Breast epithelium (tissue), 4 donors: Measurements from ENCODE around the gene ADPRHL1. TPM values are rescaled to one million over a fixed set of nuclear protein-coding genes. Genes with fewer than 3 reads are reported as not detected.

Experiments used
- DNase-seq, 2 donors: peaks; one replicate each; pipeline ENCODE4 v3.0.0-alpha.2; 2019; ENCODE audit warnings: low spot score in 2 of 2
- H3K27ac ChIP-seq, 2 donors: fragments of 200-600 bp; sonication (generic) in 1 of 2; one replicate each; pipeline ENCODE4 v1.5.1; 2016 to 2019; ENCODE audit warnings: mild to moderate bottlenecking in 1 of 2
- H3K27me3 ChIP-seq, 2 donors: fragments of 200-600 bp; sonication (generic) in 1 of 2; one replicate each; pipeline versions ENCODE4 v1.5.1 to v1.6.0; 2017 to 2019; ENCODE audit warnings: control low read depth in 1 of 2, mild to moderate bottlenecking in 1 of 2
- H3K36me3 ChIP-seq: fragments of 200-600 bp; one replicate; pipeline ENCODE4 v1.5.1; 2019
- H3K4me1 ChIP-seq, 2 donors: fragments of 200-600 bp; sonication (generic); one replicate each; pipeline ENCODE4 v1.5.1; 2016 to 2019; ENCODE audit warnings: control low read depth in 1 of 2
- H3K4me3 ChIP-seq, 3 donors: fragments of 200-600 bp; sonication (generic); 1 replicate in 2 of 3; 2 replicates in 1 of 3; pipeline ENCODE4 v1.5.1; 2016 to 2019; ENCODE audit warnings: mild to moderate bottlenecking in 3 of 3, moderate library complexity in 2 of 3
- H3K9me3 ChIP-seq, 2 donors: fragments of 200-600 bp; sonication (generic) in 1 of 2; one replicate each; pipeline ENCODE4 v1.5.1; 2016 to 2019; ENCODE audit warnings: control low read depth in 1 of 2
- POLR2A ChIP-seq: fragments of 450-650 bp; IDR thresholded peaks from one replicate; pipeline ENCODE4 v1.6.1; 2016; ENCODE audit warnings: antibody characterized with exemption, mild to moderate bottlenecking, moderate library complexity
- POLR2AphosphoS5 ChIP-seq, 3 donors: sonication (generic); formaldehyde crosslinking; IDR thresholded peaks; one replicate each; pipeline ENCODE4 v1.6.1; 2017; ENCODE audit warnings: antibody characterized with exemption in 3 of 3
- intact Hi-C: fragments of 100-400 bp; cut with DNase I; formaldehyde crosslinking; loops from one replicate; pipeline ENCODE4 v1.15.1; 2023; ENCODE audit warnings: low total_unique reads
- total RNA-seq, 3 donors: library from RNA; depleted of rRNA; stranded (reverse); fragments of >200 nt; gene quantifications; one replicate each; pipeline ENCODE4 v1.1.0, GENCODE V29; 2016
- TF ChIP-seq, protein P1 (sequence below), 3 donors: fragments of 450-650 bp; IDR thresholded peaks; one replicate each; pipeline ENCODE4 v1.5.1; 2016 to 2017; ENCODE audit warnings: antibody characterized with exemption in 3 of 3, mild to moderate bottlenecking in 3 of 3, moderate library complexity in 3 of 3

Gene ADPRHL1
- total RNA-seq, 3 donors from 2014 or later = 1.8 to 2.7 (median 2.0) TPM

GRCh38 chr13:113407103-113407530 is 46.2 kb downstream of the ADPRHL1 start:
- Histone ChIP-seq H3K4me3 (no peak overlapping the region), H3K9me3 (no peaks in the 10 kb centered on the region), H3K4me1 (peaks cover 0 to 3% of the 10 kb centered on the region in 2 donors), H3K36me3 (no peaks in the 10 kb centered on the region), H3K27ac (no peak overlapping the region), H3K27me3 (peaks cover 3 to 11% of the 10 kb centered on the region in 2 donors)
- intact Hi-C loops = no loop called here
- no peak for DNase-seq
- no peak for TF ChIP-seq POLR2A
- TF ChIP-seq, protein P1, sequence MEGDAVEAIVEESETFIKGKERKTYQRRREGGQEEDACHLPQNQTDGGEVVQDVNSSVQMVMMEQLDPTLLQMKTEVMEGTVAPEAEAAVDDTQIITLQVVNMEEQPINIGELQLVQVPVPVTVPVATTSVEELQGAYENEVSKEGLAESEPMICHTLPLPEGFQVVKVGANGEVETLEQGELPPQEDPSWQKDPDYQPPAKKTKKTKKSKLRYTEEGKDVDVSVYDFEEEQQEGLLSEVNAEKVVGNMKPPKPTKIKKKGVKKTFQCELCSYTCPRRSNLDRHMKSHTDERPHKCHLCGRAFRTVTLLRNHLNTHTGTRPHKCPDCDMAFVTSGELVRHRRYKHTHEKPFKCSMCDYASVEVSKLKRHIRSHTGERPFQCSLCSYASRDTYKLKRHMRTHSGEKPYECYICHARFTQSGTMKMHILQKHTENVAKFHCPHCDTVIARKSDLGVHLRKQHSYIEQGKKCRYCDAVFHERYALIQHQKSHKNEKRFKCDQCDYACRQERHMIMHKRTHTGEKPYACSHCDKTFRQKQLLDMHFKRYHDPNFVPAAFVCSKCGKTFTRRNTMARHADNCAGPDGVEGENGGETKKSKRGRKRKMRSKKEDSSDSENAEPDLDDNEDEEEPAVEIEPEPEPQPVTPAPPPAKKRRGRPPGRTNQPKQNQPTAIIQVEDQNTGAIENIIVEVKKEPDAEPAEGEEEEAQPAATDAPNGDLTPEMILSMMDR (IDR thresholded peaks at IDR 0.05) = no peak
- no peak for TF ChIP-seq POLR2AphosphoS5 (IDR thresholded peaks at IDR 0.05)

DNA sequence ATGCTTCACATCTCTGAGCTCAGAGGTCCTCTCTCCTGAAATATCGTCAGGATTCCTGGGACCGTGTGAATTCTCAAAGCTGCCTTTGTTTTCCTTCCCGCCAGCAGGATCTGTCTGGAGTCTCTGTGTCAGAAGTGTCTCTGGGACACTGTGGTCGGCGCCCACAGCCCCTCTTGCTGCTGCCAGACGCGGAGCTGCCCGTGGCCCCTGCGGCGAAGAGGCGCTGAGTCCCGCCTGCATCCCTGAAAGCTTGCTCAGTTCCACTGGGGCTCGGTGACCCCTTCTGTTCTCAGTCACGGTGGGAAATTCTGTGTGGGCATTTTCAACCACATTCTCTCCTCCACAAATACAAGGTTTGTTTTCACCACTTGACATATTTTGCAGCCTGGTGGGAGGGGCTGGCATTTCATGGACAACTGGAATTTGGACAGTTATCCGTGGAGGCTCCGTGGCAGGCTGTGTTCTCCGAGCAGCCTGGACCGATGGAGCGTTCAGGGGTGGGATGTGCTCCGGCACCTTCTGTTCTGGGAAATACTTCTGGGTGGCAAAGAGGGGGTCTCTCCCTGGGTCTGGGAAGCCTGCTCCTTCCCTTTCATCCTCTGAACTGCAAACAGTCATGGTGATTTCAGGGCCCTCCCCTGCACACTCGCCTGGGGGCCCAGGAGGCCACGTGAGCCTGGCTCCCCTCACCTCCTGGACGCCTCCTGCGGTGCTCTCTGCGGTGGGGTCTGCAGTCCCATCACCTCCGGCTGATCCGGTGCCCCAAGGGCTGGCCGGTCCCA is 46.8 kb downstream of the ADPRHL1 start:
- Histone ChIP-seq H3K36me3 (no peaks in the 10 kb centered on the region), H3K4me3 (no peak overlapping the region), H3K27me3 (peaks cover 3 to 17% of the 10 kb centered on the region in 2 donors), H3K27ac (no peak overlapping the region), H3K9me3 (no peaks in the 10 kb centered on the region), H3K4me1 (no peaks in the 10 kb centered on the region)
- TF ChIP-seq POLR2A = no peak
- no peak for TF ChIP-seq POLR2AphosphoS5 (IDR thresholded peaks at IDR 0.05)
- TF ChIP-seq, protein P1 (IDR thresholded peaks at IDR 0.05) = no peak
- intact Hi-C loops = no loop called here
- no peak for DNase-seq

DNA sequence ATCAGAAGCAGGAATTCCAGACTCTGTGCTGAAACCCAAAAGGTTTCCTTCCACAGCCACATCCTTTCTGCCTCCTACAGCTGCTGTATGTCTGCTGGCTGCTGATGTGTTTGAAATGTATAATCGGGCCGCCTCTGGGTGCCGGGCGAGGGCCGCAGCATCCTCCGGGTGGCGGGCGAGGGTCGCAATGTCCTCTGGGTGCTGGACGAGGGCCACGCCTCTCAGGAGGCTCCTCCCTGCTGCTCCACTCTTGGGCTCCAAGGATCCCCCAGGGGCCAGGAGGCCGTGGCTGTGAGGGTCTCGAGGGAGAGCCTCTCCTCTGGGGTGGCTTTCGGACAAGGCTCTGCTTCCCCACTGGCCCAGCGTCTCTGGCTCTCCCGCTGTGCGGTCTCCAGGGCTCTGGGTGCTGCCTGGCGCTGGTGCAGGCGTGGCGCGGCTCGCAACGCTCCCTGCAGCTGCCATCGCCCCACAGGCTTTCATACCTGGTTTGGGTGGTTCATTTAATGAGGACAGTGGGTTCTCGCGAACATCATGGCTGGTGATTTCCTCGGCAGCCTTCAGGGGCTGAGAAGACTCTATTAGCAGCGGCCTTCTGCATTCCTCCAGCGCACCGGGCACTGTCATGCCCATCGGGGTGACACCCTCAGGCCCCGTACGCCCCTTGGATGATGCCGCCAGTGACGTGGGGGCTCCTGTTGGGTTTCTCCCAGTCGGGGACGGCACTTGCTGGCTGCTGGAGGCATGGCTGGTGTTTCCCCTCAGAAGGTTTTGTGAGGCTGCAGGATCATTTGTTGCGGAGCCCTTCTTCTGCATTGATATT is 47.6 kb downstream of the ADPRHL1 start:
- Histone ChIP-seq H3K36me3 (no peaks in the 10 kb centered on the region), H3K9me3 (no peaks in the 10 kb centered on the region), H3K4me1 (no peaks in the 10 kb centered on the region), H3K27ac (no peak overlapping the region), H3K4me3 (no peak overlapping the region), H3K27me3 (peaks cover 3 to 23% of the 10 kb centered on the region in 2 donors)
- DNase-seq = no peak
- intact Hi-C loops = no loop called here
- TF ChIP-seq POLR2A (no peak), POLR2AphosphoS5 (IDR thresholded peaks at IDR 0.05) (no peak)
- TF ChIP-seq, protein P1 (IDR thresholded peaks at IDR 0.05) = no peak

DNA sequence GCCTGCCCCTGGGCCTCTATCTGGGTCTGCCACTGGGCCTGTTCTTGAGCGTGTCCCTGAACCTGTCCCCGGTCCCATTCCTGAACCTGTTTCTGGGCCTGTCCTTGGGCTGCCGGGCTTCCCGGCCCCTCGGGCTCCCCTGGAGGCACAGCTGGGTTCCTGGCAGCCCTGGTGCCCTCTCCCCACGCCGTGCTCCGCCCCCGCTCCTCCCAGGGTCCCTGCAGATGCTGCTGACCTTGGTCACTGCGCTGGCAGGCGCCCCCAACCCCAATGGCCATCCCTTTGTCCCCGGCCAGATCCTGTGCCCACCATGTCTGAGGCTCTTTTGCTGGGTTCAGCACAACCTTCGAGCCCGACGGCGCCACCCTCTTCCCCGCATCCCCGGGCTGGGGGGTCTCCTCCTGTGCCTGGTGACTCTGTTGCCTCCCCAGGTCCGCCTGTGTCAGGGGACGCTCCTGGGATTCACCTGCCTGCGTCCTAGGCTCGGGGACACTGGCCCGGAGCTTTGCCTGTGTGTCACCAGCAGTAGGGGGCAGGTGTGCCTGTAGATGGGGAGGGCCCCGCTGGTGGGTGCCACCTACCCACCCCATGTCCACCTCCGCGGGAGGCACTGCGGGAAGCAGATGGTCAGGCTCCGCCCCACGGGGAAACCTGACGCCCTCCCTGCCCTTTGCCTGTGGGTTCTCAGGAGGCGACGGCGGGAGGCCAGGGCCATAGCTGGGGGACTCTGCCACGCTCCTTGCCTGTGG is 48.4 kb downstream of the ADPRHL1 start:
- no peak overlapping the region for H3K4me3 ChIP-seq
- no peaks in the 10 kb centered on the region for H3K4me1 ChIP-seq
- intact Hi-C loops = no loop called here
- peaks cover 3 to 23% of the 10 kb centered on the region in 2 donors for H3K27me3 ChIP-seq
- no peak overlapping the region for H3K27ac ChIP-seq
- no peaks in the 10 kb centered on the region for H3K36me3 ChIP-seq
- TF ChIP-seq POLR2AphosphoS5 (IDR thresholded peaks at IDR 0.05) (no peak), POLR2A (no peak)
- TF ChIP-seq, protein P1 (IDR thresholded peaks at IDR 0.05) = no peak
- H3K9me3 ChIP-seq = no peaks in the 10 kb centered on the region
- no peak for DNase-seq
